Mesenchymal stem cell (in vitro differentiated cells and primary cell): Measurements from ENCODE around the gene WSCD2.

ENCODE experiments used
- DNase-seq: peaks from one replicate; pipeline ENCODE4 v3.0.0-alpha.2; 2013
- H2AFZ ChIP-seq: one replicate; pipeline ENCODE4 v1.6.1; 2013; ENCODE audit warnings: low read depth, mild to moderate bottlenecking, control low read depth, inconsistent platforms, low read length, moderate library complexity
- H2AK5ac ChIP-seq: 2 replicates; pipeline ENCODE4 v1.6.1; 2013; ENCODE audit warnings: low read length, moderate library complexity, mild to moderate bottlenecking, inconsistent platforms; ENCODE audit not compliant: severe bottlenecking
- H2BK120ac ChIP-seq: one replicate; pipeline ENCODE4 v1.6.1; 2013; ENCODE audit warnings: low read depth, mild to moderate bottlenecking, inconsistent platforms, low read length, moderate library complexity
- H2BK12ac ChIP-seq, 2 experiments: one replicate each; pipeline ENCODE4 v1.6.1; 2013; ENCODE audit warnings: inconsistent platforms in 2 of 2, low read length in 2 of 2, mild to moderate bottlenecking in 2 of 2, moderate library complexity in 2 of 2, control low read depth in 1 of 2
- H2BK15ac ChIP-seq: one replicate; pipeline ENCODE4 v1.6.1; 2013; ENCODE audit warnings: mild to moderate bottlenecking, low read depth, inconsistent platforms; ENCODE audit not compliant: poor library complexity, severe bottlenecking
- H2BK5ac ChIP-seq: 2 replicates; pipeline ENCODE4 v1.6.1; 2013; ENCODE audit warnings: low read depth, mild to moderate bottlenecking, low read length, control low read depth, inconsistent platforms; ENCODE audit not compliant: poor library complexity, severe bottlenecking
- H3K14ac ChIP-seq, 2 experiments: one replicate each; pipeline ENCODE4 v1.6.1; 2013; ENCODE audit warnings: inconsistent platforms in 2 of 2, low read length in 2 of 2, control low read depth in 1 of 2, mild to moderate bottlenecking in 1 of 2, moderate library complexity in 1 of 2
- H3K18ac ChIP-seq, 2 experiments: one replicate each; pipeline ENCODE4 v1.6.1; 2013; ENCODE audit warnings: inconsistent platforms in 2 of 2, low read length in 2 of 2, control low read depth in 1 of 2, low read depth in 1 of 2, mild to moderate bottlenecking in 1 of 2
- H3K23ac ChIP-seq, 2 experiments: one replicate each; pipeline ENCODE4 v1.6.1; 2013; ENCODE audit warnings: inconsistent platforms in 2 of 2, low read length in 2 of 2, mild to moderate bottlenecking in 2 of 2, moderate library complexity in 2 of 2, control low read depth in 1 of 2
- H3K27ac ChIP-seq: 2 replicates; pipeline ENCODE4 v1.5.1; 2013; ENCODE audit warnings: mild to moderate bottlenecking, moderate library complexity, low read length, control low read depth, inconsistent platforms; ENCODE audit not compliant: poor library complexity, severe bottlenecking
- H3K27me3 ChIP-seq, 2 experiments: 2 replicates each; pipeline versions ENCODE4 v1.6.1 to v1.7.0; 2013; ENCODE audit warnings: low read length in 2 of 2, mild to moderate bottlenecking in 2 of 2, moderate library complexity in 2 of 2, control low read depth in 1 of 2, inconsistent platforms in 1 of 2; ENCODE audit not compliant: control insufficient read depth in 1 of 2, insufficient read depth in 1 of 2
- H3K36me3 ChIP-seq, 2 experiments: 2 replicates each; pipeline versions ENCODE4 v1.6.1 to v1.7.0; 2013; ENCODE audit warnings: low read length in 2 of 2, control low read depth in 1 of 2, inconsistent platforms in 1 of 2, low read depth in 1 of 2, mild to moderate bottlenecking in 1 of 2; ENCODE audit not compliant: insufficient read depth in 2 of 2, control insufficient read depth in 1 of 2
- H3K4ac ChIP-seq, 2 experiments: one replicate each; pipeline ENCODE4 v1.6.1; 2013; ENCODE audit warnings: inconsistent platforms in 2 of 2, low read length in 2 of 2, mild to moderate bottlenecking in 2 of 2, moderate library complexity in 2 of 2, control low read depth in 1 of 2, low read depth in 1 of 2
- H3K4me1 ChIP-seq: 2 replicates; pipeline ENCODE4 v1.6.1; 2013; ENCODE audit warnings: low read depth, low read length, control low read depth; ENCODE audit not compliant: control insufficient read depth, insufficient read depth
- H3K4me2 ChIP-seq: 2 replicates; pipeline ENCODE4 v1.6.1; 2013; ENCODE audit warnings: low read length, mild to moderate bottlenecking, inconsistent platforms; ENCODE audit not compliant: poor library complexity, severe bottlenecking
- H3K4me3 ChIP-seq, 2 experiments: 2 replicates each; pipeline versions ENCODE4 v1.5.1 to v1.7.0; 2013; ENCODE audit warnings: low read length in 2 of 2, mild to moderate bottlenecking in 2 of 2, control low read depth in 1 of 2, low read depth in 1 of 2; ENCODE audit not compliant: insufficient read depth in 1 of 2
- H3K79me1 ChIP-seq: replicated peaks from 2 replicates; pipeline ENCODE4 v1.6.1; 2013; ENCODE audit warnings: mild to moderate bottlenecking, control low read depth, low read length, inconsistent platforms; ENCODE audit not compliant: poor library complexity, severe bottlenecking
- H3K9ac ChIP-seq: 2 replicates; pipeline ENCODE4 v1.7.0; 2013; ENCODE audit warnings: mild to moderate bottlenecking, low read length, moderate library complexity
- H3K9me3 ChIP-seq: 2 replicates; pipeline ENCODE4 v1.7.0; 2013; ENCODE audit warnings: mild to moderate bottlenecking, low read length; ENCODE audit not compliant: control insufficient read depth
- H4K8ac ChIP-seq: one replicate; pipeline ENCODE4 v1.6.1; 2013; ENCODE audit warnings: inconsistent platforms, mild to moderate bottlenecking, low read length, moderate library complexity
- H4K91ac ChIP-seq: one replicate; pipeline ENCODE4 v1.6.1; 2013; ENCODE audit warnings: mild to moderate bottlenecking, low read length, inconsistent platforms
- WGBS: methylation state at CpG from one replicate; pipeline ENCODE4 v1.1.7; 2013; ENCODE audit warnings: mixed read lengths; 5-methylcytosine and 5-hydroxymethylcytosine counted together

Gene WSCD2

GRCh38 chr12:108143144-108143543 lies 14.1 kb downstream of the WSCD2 start:
- Histone ChIP-seq H3K36me3 (no peaks in the 10 kb centered on the region), H3K79me1 (no peaks in the 10 kb centered on the region), H3K27me3 (peaks cover 0 to 15% of the 10 kb centered on the region in 2 experiments), H2BK5ac (no peak overlapping the region), H2BK120ac (no peak overlapping the region), H4K8ac (no peak overlapping the region), H3K4me2 (no peak overlapping the region), H4K91ac (no peak overlapping the region), H3K4me3 (no peak overlapping the region), H2AFZ (no peak overlapping the region), H2BK15ac (no peak overlapping the region), H3K4me1 (no peaks in the 10 kb centered on the region), H3K18ac (no peak overlapping the region), H2BK12ac (no peak overlapping the region), H3K27ac (no peak overlapping the region), H3K9me3 (no peaks in the 10 kb centered on the region), H2AK5ac (no peak overlapping the region), H3K9ac (no peak overlapping the region), H3K4ac (no peak overlapping the region), H3K14ac (no peak overlapping the region), H3K23ac (no peak overlapping the region)
- DNase-seq: no peak
- WGBS: 93% methylated on average over 1 of the region's 1 CpG

GRCh38 chr12:108144080-108144479 lies 15.0 kb downstream of the WSCD2 start:
- WGBS: 65% methylated on average over 8 of the region's 8 CpGs
- DNase-seq: no peak

GRCh38 chr12:108145011-108145410 lies 15.9 kb downstream of the WSCD2 start:
- no peaks in the 10 kb centered on the region for H3K9me3 ChIP-seq
- H3K27me3 ChIP-seq: peaks cover 0 to 16% of the 10 kb centered on the region in 2 experiments
- no peak for DNase-seq
- H3K4ac ChIP-seq: no peak overlapping the region
- H2BK5ac ChIP-seq: no peak overlapping the region
- no peak overlapping the region for H3K14ac ChIP-seq
- H3K36me3 ChIP-seq: no peaks in the 10 kb centered on the region
- H4K91ac ChIP-seq: no peak overlapping the region
- H3K79me1 ChIP-seq: no peaks in the 10 kb centered on the region
- H3K27ac ChIP-seq: no peak overlapping the region
- H3K9ac ChIP-seq: no peak overlapping the region
- H2AK5ac ChIP-seq: no peak overlapping the region
- no peaks in the 10 kb centered on the region for H3K4me1 ChIP-seq
- no peak overlapping the region for H3K4me3 ChIP-seq
- no peak overlapping the region for H3K18ac ChIP-seq
- H2BK120ac ChIP-seq: no peak overlapping the region
- WGBS: 66% methylated on average over 2 of the region's 2 CpGs
- H4K8ac ChIP-seq: no peak overlapping the region
- no peak overlapping the region for H3K4me2 ChIP-seq
- no peak overlapping the region for H2BK15ac ChIP-seq
- H3K23ac ChIP-seq: no peak overlapping the region
- no peak overlapping the region for H2AFZ ChIP-seq
- no peak overlapping the region for H2BK12ac ChIP-seq

More at GRCh38 chr12:108144080-108144479, 15.0 kb downstream of the WSCD2 start:
- Histone ChIP-seq H2BK12ac (no peak overlapping the region), H3K18ac (no peak overlapping the region), H3K23ac (no peak overlapping the region), H3K4ac (no peak overlapping the region), H3K27me3 (peaks cover 0 to 11% of the 10 kb centered on the region in 2 experiments), H3K36me3 (no peaks in the 10 kb centered on the region), H3K9ac (no peak overlapping the region), H4K91ac (no peak overlapping the region), H3K9me3 (no peaks in the 10 kb centered on the region), H2BK5ac (no peak overlapping the region), H2BK15ac (no peak overlapping the region), H2AK5ac (no peak overlapping the region), H2BK120ac (no peak overlapping the region), H3K27ac (no peak overlapping the region), H3K4me2 (no peak overlapping the region), H2AFZ (no peak overlapping the region), H4K8ac (no peak overlapping the region), H3K4me1 (no peaks in the 10 kb centered on the region), H3K79me1 (no peaks in the 10 kb centered on the region), H3K14ac (no peak overlapping the region), H3K4me3 (no peak overlapping the region)

GRCh38 chr12:108146035-108146893 lies 17.2 kb downstream of the WSCD2 start:
- H3K4me1 ChIP-seq: no peaks in the 10 kb centered on the region
- H3K14ac ChIP-seq: no peak overlapping the region
- no peak overlapping the region for H3K23ac ChIP-seq
- H3K36me3 ChIP-seq: no peaks in the 10 kb centered on the region
- no peak overlapping the region for H3K27ac ChIP-seq
- peaks cover 0 to 18% of the 10 kb centered on the region in 2 experiments for H3K27me3 ChIP-seq
- no peak overlapping the region for H3K4me3 ChIP-seq
- no peak overlapping the region for H2BK12ac ChIP-seq
- H3K9ac ChIP-seq: no peak overlapping the region
- no peaks in the 10 kb centered on the region for H3K9me3 ChIP-seq
- no peak overlapping the region for H3K18ac ChIP-seq
- WGBS: 58% methylated on average over 5 of the region's 6 CpGs
- H4K91ac ChIP-seq: no peak overlapping the region
- no peak overlapping the region for H3K4ac ChIP-seq
- no peak overlapping the region for H2BK15ac ChIP-seq
- DNase-seq: no peak
- no peak overlapping the region for H2BK120ac ChIP-seq
- no peak overlapping the region for H3K4me2 ChIP-seq
- H2AFZ ChIP-seq: no peak overlapping the region
- no peak overlapping the region for H2BK5ac ChIP-seq
- H4K8ac ChIP-seq: no peak overlapping the region
- H2AK5ac ChIP-seq: no peak overlapping the region
- H3K79me1 ChIP-seq: no peaks in the 10 kb centered on the region
